Esophagus squamous epithelium (tissue), 5 donors: ENCODE measurements around the gene STK32C. TPM values are rescaled to one million over a fixed set of nuclear protein-coding genes. Genes with fewer than 3 reads are reported as not detected.

Experiments
- DNase-seq: peaks from one replicate; lab custom pipeline; 2025; lab: John Stamatoyannopoulos, UW
- H3K27ac ChIP-seq, 4 donors: fragments of 200-600 bp; sonication (generic); one replicate each; pipeline ENCODE4 v1.5.1; 2016 to 2019; ENCODE audit warnings: mild to moderate bottlenecking in 1 of 4
- H3K27me3 ChIP-seq, 4 donors: fragments of 200-600 bp; sonication (generic); 1 replicate in 3 of 4; 2 replicates in 1 of 4; pipeline versions ENCODE4 v1.5.1 to v1.6.0; 2017 to 2021; ENCODE audit warnings: antibody characterized with exemption in 1 of 4
- H3K36me3 ChIP-seq, 3 donors: fragments of 200-600 bp; sonication (generic); one replicate each; pipeline ENCODE4 v1.5.1; 2016 to 2019
- H3K4me1 ChIP-seq, 3 donors: fragments of 200-600 bp; sonication (generic); one replicate each; pipeline ENCODE4 v1.5.1; 2017 to 2019
- H3K4me3 ChIP-seq, 4 donors: fragments of 200-600 bp; sonication (generic); 1 replicate in 3 of 4; 2 replicates in 1 of 4; pipeline ENCODE4 v1.5.1; 2016 to 2019; ENCODE audit warnings: mild to moderate bottlenecking in 2 of 4, moderate library complexity in 1 of 4
- H3K9me3 ChIP-seq, 3 donors: fragments of 200-600 bp; sonication (generic); one replicate each; pipeline ENCODE4 v1.5.1; 2016 to 2019
- CTCF ChIP-seq, 6 experiments: fragments of 450-650 bp in 4 of 6; fragments of 200-600 bp in 2 of 6; sonication (generic) in 2 of 6; IDR thresholded peaks; one replicate each; pipeline ENCODE4 v1.5.1; 2016 to 2019; ENCODE audit warnings: antibody characterized with exemption in 6 of 6, mild to moderate bottlenecking in 4 of 6, moderate library complexity in 4 of 6
- POLR2A ChIP-seq, 4 donors: fragments of 450-650 bp; IDR thresholded peaks; one replicate each; pipeline ENCODE4 v1.6.1; 2017; ENCODE audit warnings: antibody characterized with exemption in 4 of 4, mild to moderate bottlenecking in 4 of 4, moderate library complexity in 3 of 4
- WGBS, 2 donors: methylation state at CpG; one replicate each; pipeline ENCODE4 v1.1.5; 2018; 5-methylcytosine and 5-hydroxymethylcytosine counted together
- intact Hi-C: fragments of 100-400 bp; cut with DNase I; formaldehyde crosslinking; loops from one replicate; pipeline ENCODE4 v1.15.0; 2022
- total RNA-seq, 4 donors: library from RNA; depleted of rRNA; stranded (reverse); fragments of >200 nt; gene quantifications; one replicate each; pipeline ENCODE4 v1.1.0, GENCODE V29; 2016
- donor health status: DM: yes; HTN: yes; CAD: no.

STK32C gene
- total RNA-seq, 4 donors from 2014 or later, result 2.3 to 5.5 (median 2.6) TPM

- TF ChIP-seq POLR2A (IDR thresholded peaks at IDR 0.05) (no peak), CTCF (IDR thresholded peaks at IDR 0.05) (no peak)
- Histone ChIP-seq H3K27ac (no peak overlapping the region), H3K9me3 (peaks cover 0 to 3% (median 0%) of the 10 kb centered on the region in 3 donors), H3K36me3 (no peaks in the 10 kb centered on the region), H3K4me3 (no peak overlapping the region), H3K27me3 (no peaks in the 10 kb centered on the region), H3K4me1 (no peaks in the 10 kb centered on the region)
- 77 to 91% methylated on average over 4 to 6 of the region's 17 CpGs for WGBS, 2 donors
- intact Hi-C loops, result no loop called here
- no peak for DNase-seq
These were observed 99.2 kb downstream of the STK32C start for GRCh38 chr10:132208462-132209050.

GRCh38 chr10:132207536-132208461, 100.0 kb downstream of the STK32C start:
- TF ChIP-seq POLR2A (IDR thresholded peaks at IDR 0.05) (no peak), CTCF (IDR thresholded peaks at IDR 0.05) (no peak)
- Histone ChIP-seq H3K4me1 (no peaks in the 10 kb centered on the region), H3K27ac (no peak overlapping the region), H3K9me3 (no peaks in the 10 kb centered on the region), H3K27me3 (no peaks in the 10 kb centered on the region), H3K4me3 (no peak overlapping the region), H3K36me3 (no peaks in the 10 kb centered on the region)
- DNase-seq, result no peak
- WGBS, 2 donors, result 43% methylated on average over 6 of the region's 48 CpGs; no CpG with 5 or more reads in 1 of the 2 donors
- intact Hi-C loops, result no loop called here

GRCh38 chr10:132206806-132207535, 100.8 kb downstream of the STK32C start:
- 63 to 82% methylated on average over 3 to 5 of the region's 29 CpGs for WGBS, 2 donors
- H3K9me3 ChIP-seq, result no peaks in the 10 kb centered on the region
- H3K27ac ChIP-seq, result no peak overlapping the region
- no peak for DNase-seq
- no peaks in the 10 kb centered on the region for H3K4me1 ChIP-seq
- intact Hi-C loops, result no loop called here
- no peak overlapping the region for H3K4me3 ChIP-seq
- H3K36me3 ChIP-seq, result no peaks in the 10 kb centered on the region
- no peaks in the 10 kb centered on the region for H3K27me3 ChIP-seq
- TF ChIP-seq CTCF (IDR thresholded peaks at IDR 0.05), result no peak
- TF ChIP-seq POLR2A (IDR thresholded peaks at IDR 0.05), result no peak

- TF ChIP-seq POLR2A (IDR thresholded peaks at IDR 0.05) (no peak), CTCF (IDR thresholded peaks at IDR 0.05) (no peak)
- no peaks in the 10 kb centered on the region for H3K36me3 ChIP-seq
- WGBS, 2 donors, result 83% methylated on average over 4 to 5 of the region's 11 CpGs
- intact Hi-C loops, result no loop called here
- no peak overlapping the region for H3K27ac ChIP-seq
- no peaks in the 10 kb centered on the region for H3K27me3 ChIP-seq
- H3K9me3 ChIP-seq, result no peaks in the 10 kb centered on the region
- DNase-seq, result no peak
- no peaks in the 10 kb centered on the region for H3K4me1 ChIP-seq
- no peak overlapping the region for H3K4me3 ChIP-seq
These were observed 101.4 kb downstream of the STK32C start for GRCh38 chr10:132206377-132206745.
